ENCODE data around the gene RBSN.

DNA sequence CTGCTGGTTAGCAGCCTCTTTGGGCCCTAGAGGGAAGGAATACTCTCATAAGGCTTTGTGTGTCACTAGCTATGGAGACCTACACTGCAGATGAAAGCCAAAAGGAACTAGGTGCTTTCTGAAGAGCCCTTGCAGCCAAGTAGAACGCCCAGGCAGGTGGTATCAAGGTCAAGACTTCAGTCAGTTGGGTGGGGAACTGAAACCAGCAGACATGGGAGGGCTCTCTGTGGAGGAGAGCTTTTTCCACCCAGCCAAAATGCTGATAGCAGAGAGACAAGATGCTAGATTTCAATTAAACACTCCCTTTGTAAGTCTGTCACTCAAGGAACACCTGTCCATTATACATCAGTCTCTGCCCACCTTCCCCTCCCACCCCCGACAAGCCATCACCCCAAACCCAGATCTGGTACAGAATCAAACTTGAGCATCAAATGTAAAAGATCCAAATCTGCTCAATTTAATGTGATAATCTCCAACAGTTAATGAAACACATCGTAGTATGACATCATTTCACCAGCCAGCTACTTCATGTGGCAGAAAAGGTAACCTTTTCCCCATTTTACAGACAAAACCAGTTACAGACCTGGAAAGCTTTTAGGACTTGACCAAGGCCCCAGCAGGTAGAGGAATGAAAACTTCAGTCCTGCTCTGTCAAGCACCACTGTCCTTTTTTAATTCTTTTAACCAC lies 48.4 kb downstream of the RBSN start:
- TF ChIP-seq, protein P1, sequence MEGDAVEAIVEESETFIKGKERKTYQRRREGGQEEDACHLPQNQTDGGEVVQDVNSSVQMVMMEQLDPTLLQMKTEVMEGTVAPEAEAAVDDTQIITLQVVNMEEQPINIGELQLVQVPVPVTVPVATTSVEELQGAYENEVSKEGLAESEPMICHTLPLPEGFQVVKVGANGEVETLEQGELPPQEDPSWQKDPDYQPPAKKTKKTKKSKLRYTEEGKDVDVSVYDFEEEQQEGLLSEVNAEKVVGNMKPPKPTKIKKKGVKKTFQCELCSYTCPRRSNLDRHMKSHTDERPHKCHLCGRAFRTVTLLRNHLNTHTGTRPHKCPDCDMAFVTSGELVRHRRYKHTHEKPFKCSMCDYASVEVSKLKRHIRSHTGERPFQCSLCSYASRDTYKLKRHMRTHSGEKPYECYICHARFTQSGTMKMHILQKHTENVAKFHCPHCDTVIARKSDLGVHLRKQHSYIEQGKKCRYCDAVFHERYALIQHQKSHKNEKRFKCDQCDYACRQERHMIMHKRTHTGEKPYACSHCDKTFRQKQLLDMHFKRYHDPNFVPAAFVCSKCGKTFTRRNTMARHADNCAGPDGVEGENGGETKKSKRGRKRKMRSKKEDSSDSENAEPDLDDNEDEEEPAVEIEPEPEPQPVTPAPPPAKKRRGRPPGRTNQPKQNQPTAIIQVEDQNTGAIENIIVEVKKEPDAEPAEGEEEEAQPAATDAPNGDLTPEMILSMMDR (IDR thresholded peaks at IDR 0.05) = no peak
- TF ChIP-seq POLR2A (IDR thresholded peaks at IDR 0.05) (no peak), POLR2AphosphoS5 (IDR thresholded peaks at IDR 0.05) (no peak)

Measured in prostate gland (tissue), 2 donors.